GM12878 (cell line): Measurements from ENCODE around the gene NKD1. TPM values are rescaled to one million over a fixed set of nuclear protein-coding genes. Genes with fewer than 3 reads are reported as not detected.

Source experiments
- ATAC-seq: fragments of 200-7000 bp; cut with Tn5 transposase; 3 replicates; pipeline ENCODE4 v1.9.1; 2020; ENCODE audit warnings: mild to moderate bottlenecking, moderate library complexity
- BruUV-seq: library from RNA; stranded (reverse); fragments of 400-500 nt; replicated peaks from 2 replicates; lab custom pipeline; 2021; lab: Mats Ljungman, UMichigan
- CTCF ChIA-PET: fragments of 300-600 bp; sonication (Branson Sonifier 250); formaldehyde crosslinking; extraction: SDS; loops from one replicate; lab custom pipeline; 2021; ENCODE audit warnings: inconsistent platforms; lab: Yijun Ruan, JAX
- POLR2A ChIA-PET: fragments of 350-600 bp; formaldehyde crosslinking; extraction: SDS; loops from one replicate; lab custom pipeline; 2021; ENCODE audit warnings: inconsistent platforms; lab: Charles Lee
- RAD21 ChIA-PET: fragments of 300-600 bp; sonication (Branson Sonifier 250); formaldehyde crosslinking; loops from one replicate; lab custom pipeline; 2023; ENCODE audit warnings: antibody characterized with exemption; ENCODE audit not compliant: unreplicated experiment; lab: Charles Lee
- SMC1A ChIA-PET: fragments of 300-600 bp; sonication (Branson Sonifier 250); formaldehyde crosslinking; loops from one replicate; lab custom pipeline; 2023; ENCODE audit not compliant: unreplicated experiment, uncharacterized antibody; lab: Charles Lee
- DNase-seq: peaks from one replicate; pipeline ENCODE4 v3.0.0-alpha.2; 2011; ENCODE audit warnings: low read depth, low spot score
- FAIRE-seq: peaks from 3 replicates; lab custom pipeline; 2011; peaks lifted over from hg19 to GRCh38; lab: Jason Lieb, UNC
- H2AFZ ChIP-seq: 2 replicates; pipeline ENCODE4 v1.6.0; 2011; ENCODE audit warnings: low read depth, low read length, control low read depth; ENCODE audit not compliant: control insufficient read depth
- H3K27ac ChIP-seq: 2 replicates; pipeline ENCODE4 v1.5.1; 2011; ENCODE audit warnings: control low read depth; ENCODE audit not compliant: control insufficient read depth, insufficient read depth
- H3K27me3 ChIP-seq, 2 experiments: replicated peaks in 1 of 2; 2 replicates each; pipeline versions ENCODE4 v1.6.0 to v1.6.1; 2011; ENCODE audit warnings: low read length in 1 of 2; ENCODE audit not compliant: control insufficient read depth in 2 of 2, insufficient read depth in 2 of 2
- H3K36me3 ChIP-seq, 2 experiments: 2 replicates each; pipeline ENCODE4 v1.5.1; 2011; ENCODE audit warnings: low read length in 1 of 2; ENCODE audit not compliant: control insufficient read depth in 2 of 2, insufficient read depth in 2 of 2
- H3K4me1 ChIP-seq: 2 replicates; pipeline ENCODE4 v1.6.1; 2011; ENCODE audit warnings: mild to moderate bottlenecking, low read length, moderate library complexity, mixed read lengths; ENCODE audit not compliant: control insufficient read depth, insufficient read depth
- H3K4me2 ChIP-seq: 2 replicates; pipeline ENCODE4 v1.6.0; 2011; ENCODE audit warnings: control low read depth; ENCODE audit not compliant: control insufficient read depth, insufficient read depth
- H3K4me3 ChIP-seq: fragments of 200-600 bp; sonication (generic); 2 replicates; pipeline ENCODE4 v1.5.1; 2016
- H3K79me2 ChIP-seq: 2 replicates; pipeline ENCODE4 v1.6.0; 2011; ENCODE audit warnings: low read length; ENCODE audit not compliant: control insufficient read depth, insufficient read depth
- H3K9ac ChIP-seq: 2 replicates; pipeline ENCODE4 v1.8.0; 2011; ENCODE audit warnings: low read length, control low read depth, mixed read lengths; ENCODE audit not compliant: control insufficient read depth, insufficient read depth
- H3K9me3 ChIP-seq: replicated peaks from 3 replicates; pipeline ENCODE4 v1.5.1; 2011; ENCODE audit warnings: mild to moderate bottlenecking, low read length; ENCODE audit not compliant: control insufficient read depth, insufficient read depth
- H4K20me1 ChIP-seq: 2 replicates; pipeline ENCODE4 v1.6.0; 2011; ENCODE audit not compliant: control insufficient read depth, insufficient read depth
- KDM1A ChIP-seq: fragments of 200-600 bp; sonication (generic); IDR thresholded peaks from 2 replicates; pipeline ENCODE4 v1.6.1; 2016; ENCODE audit warnings: borderline replicate concordance
- WGBS: methylation state at CpG from one replicate; pipeline ENCODE4 v1.1.6; 2016; ENCODE audit warnings: low lambda C conversion rate; ENCODE audit not compliant: insufficient replicate concordance, insufficient coverage; ENCODE audit errors: missing lambda C conversion rate; 5-methylcytosine and 5-hydroxymethylcytosine counted together
- in situ Hi-C: fragments of 300-500 bp; cut with MboI; formaldehyde crosslinking; loops from 9 replicates; pipeline ENCODE4 v1.14.3; 2018; ENCODE audit warnings: mixed read lengths
- intact Hi-C: fragments of 100-400 bp; cut with micrococcal nuclease; formaldehyde crosslinking; loops from one replicate; pipeline ENCODE4 v1.14.2; 2022; ENCODE audit not compliant: unreplicated experiment
- polyA plus RNA-seq, 11 experiments: library from polyadenylated mRNA; depleted of rRNA in 4 of 11; unstranded in 6 of 11; stranded (reverse) in 5 of 11; fragments of >200 nt; fragmentation: Nextera tagmentation in 4 of 11; fragmentation: Illumina TruSeq in 1 of 11; extraction: Ambion mirVana in 4 of 11; extraction: Trizol in 1 of 11; gene quantifications; 1 replicate in 1 of 11; 2 replicates in 10 of 11; pipeline versions ENCODE4 v1.2.1 to v1.2.3, GENCODE V29; 2011 to 2016; ENCODE audit warnings: inconsistent platforms in 2 of 11, missing spikeins in 2 of 11, low read depth in 1 of 11
- total RNA-seq, 4 experiments: library from RNA; depleted of rRNA in 3 of 4; stranded (reverse); fragments of >200 nt in 3 of 4; fragmentation: Illumina TruSeq in 1 of 4; extraction: Trizol in 1 of 4; gene quantifications; 2 replicates each; pipeline versions ENCODE4 v1.2.1 to v1.2.3, GENCODE V29; 2013 to 2021
- TF ChIP-seq, protein P1 (sequence below): fragments of 450-650 bp; IDR thresholded peaks from 2 replicates; pipeline ENCODE4 v1.6.1; 2016; ENCODE audit warnings: mild to moderate bottlenecking, moderate library complexity, borderline replicate concordance
- TF ChIP-seq, protein P2 (sequence below): fragments of 450-650 bp; IDR thresholded peaks from 2 replicates; pipeline ENCODE4 v1.6.1; 2017; ENCODE audit warnings: low read depth, mild to moderate bottlenecking, moderate library complexity

Gene NKD1
- total and polyA plus RNA-seq, 10 of the 15 experiments (the other 5 are each of a cell fraction or from before 2014, with no cell fraction given) = under 0.01 to 0.49 (median 0.04) TPM; not detected in 2

DNA sequence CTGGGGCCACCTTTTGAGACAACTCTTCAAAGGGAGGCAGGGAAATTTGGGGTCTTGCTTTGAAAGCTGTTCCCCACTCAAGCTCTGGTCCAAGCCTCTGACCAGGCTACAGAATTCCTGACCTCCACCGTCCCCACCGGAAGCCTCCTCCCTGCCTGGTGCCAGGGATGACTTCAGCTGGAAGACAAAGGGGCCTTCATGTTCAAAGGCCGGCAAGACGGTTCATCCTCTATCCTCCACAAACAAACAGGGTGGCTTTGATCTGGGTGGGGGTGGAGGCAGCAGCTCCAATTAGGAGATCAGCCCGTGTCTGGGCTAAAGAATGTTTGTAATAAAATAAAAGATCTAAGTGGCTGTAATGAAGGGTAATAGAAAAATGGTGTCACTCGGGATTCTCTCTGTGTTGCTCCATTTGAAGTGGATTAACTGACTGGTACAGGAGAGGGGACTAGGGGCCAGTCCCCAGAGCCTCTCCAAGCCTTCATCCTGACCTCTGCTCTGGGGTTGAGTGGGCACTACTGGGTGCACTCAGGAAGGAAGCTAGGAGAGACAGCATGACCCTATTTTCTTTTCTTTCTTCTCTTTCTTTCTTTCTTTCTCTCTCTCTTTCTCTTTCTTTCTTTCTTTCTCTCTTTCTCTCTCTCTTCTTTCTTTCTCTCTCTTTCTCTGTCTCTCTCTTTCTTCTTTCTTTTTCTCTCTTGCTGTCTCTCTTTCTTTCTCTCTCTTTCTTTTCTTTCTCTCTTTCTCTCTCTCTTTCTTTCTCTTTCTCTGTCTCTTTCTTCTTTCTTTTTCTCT lies 27.5 kb upstream of the NKD1 start:
- Histone ChIP-seq H3K4me3 (no peak overlapping the region), H3K27me3 (no peaks in the 10 kb centered on the region; a peak in 1 of 4 replicates), H4K20me1 (no peaks in the 10 kb centered on the region), H3K36me3 (no peaks in the 10 kb centered on the region), H3K9ac (no peak overlapping the region), H3K27ac (no peak overlapping the region), H3K4me1 (no peaks in the 10 kb centered on the region), H3K79me2 (no peaks in the 10 kb centered on the region), H3K9me3 (peaks cover 1% of the 10 kb centered on the region; the same call in 1 of the 3 replicates), H2AFZ (no peak overlapping the region), H3K4me2 (no peak overlapping the region)
- POLR2A ChIA-PET = no interaction called here
- intact Hi-C loops (no loop called here), in situ Hi-C loops (no loop called here)
- WGBS = 72% methylated on average over 6 of the region's 6 CpGs
- SMC1A ChIA-PET = interaction anchor here (1.3 kb wide), 1 partner anchor 145 kb away, joined by 3 read pairs; no protein-coding TSS in a partner anchor
- RAD21 ChIA-PET = no interaction called here
- DNase-seq (no peak), ATAC-seq (no peak), FAIRE-seq (no peak)
- BruUV-seq = no TSS peak
- CTCF ChIA-PET = no interaction called here
- TF ChIP-seq, protein P1, sequence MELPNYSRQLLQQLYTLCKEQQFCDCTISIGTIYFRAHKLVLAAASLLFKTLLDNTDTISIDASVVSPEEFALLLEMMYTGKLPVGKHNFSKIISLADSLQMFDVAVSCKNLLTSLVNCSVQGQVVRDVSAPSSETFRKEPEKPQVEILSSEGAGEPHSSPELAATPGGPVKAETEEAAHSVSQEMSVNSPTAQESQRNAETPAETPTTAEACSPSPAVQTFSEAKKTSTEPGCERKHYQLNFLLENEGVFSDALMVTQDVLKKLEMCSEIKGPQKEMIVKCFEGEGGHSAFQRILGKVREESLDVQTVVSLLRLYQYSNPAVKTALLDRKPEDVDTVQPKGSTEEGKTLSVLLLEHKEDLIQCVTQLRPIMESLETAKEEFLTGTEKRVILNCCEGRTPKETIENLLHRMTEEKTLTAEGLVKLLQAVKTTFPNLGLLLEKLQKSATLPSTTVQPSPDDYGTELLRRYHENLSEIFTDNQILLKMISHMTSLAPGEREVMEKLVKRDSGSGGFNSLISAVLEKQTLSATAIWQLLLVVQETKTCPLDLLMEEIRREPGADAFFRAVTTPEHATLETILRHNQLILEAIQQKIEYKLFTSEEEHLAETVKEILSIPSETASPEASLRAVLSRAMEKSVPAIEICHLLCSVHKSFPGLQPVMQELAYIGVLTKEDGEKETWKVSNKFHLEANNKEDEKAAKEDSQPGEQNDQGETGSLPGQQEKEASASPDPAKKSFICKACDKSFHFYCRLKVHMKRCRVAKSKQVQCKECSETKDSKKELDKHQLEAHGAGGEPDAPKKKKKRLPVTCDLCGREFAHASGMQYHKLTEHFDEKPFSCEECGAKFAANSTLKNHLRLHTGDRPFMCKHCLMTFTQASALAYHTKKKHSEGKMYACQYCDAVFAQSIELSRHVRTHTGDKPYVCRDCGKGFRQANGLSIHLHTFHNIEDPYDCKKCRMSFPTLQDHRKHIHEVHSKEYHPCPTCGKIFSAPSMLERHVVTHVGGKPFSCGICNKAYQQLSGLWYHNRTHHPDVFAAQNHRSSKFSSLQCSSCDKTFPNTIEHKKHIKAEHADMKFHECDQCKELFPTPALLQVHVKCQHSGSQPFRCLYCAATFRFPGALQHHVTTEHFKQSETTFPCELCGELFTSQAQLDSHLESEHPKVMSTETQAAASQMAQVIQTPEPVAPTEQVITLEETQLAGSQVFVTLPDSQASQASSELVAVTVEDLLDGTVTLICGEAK = no peak
- TF ChIP-seq, protein P2, sequence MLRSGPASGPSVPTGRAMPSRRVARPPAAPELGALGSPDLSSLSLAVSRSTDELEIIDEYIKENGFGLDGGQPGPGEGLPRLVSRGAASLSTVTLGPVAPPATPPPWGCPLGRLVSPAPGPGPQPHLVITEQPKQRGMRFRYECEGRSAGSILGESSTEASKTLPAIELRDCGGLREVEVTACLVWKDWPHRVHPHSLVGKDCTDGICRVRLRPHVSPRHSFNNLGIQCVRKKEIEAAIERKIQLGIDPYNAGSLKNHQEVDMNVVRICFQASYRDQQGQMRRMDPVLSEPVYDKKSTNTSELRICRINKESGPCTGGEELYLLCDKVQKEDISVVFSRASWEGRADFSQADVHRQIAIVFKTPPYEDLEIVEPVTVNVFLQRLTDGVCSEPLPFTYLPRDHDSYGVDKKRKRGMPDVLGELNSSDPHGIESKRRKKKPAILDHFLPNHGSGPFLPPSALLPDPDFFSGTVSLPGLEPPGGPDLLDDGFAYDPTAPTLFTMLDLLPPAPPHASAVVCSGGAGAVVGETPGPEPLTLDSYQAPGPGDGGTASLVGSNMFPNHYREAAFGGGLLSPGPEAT = no peak
- no peak for TF ChIP-seq KDM1A
